GM12878 (cell line): ENCODE data around the gene PDLIM5. TPM values are rescaled to one million over a fixed set of nuclear protein-coding genes. Genes with fewer than 3 reads are reported as not detected.

ENCODE experiments used
- ATAC-seq: fragments of 200-7000 bp; cut with Tn5 transposase; 3 replicates; pipeline ENCODE4 v1.9.1; 2020; ENCODE audit warnings: mild to moderate bottlenecking, moderate library complexity
- BruUV-seq: library from RNA; stranded (reverse); fragments of 400-500 nt; replicated peaks from 2 replicates; lab custom pipeline; 2021; lab: Mats Ljungman, UMichigan
- CTCF ChIA-PET: fragments of 300-600 bp; sonication (Branson Sonifier 250); formaldehyde crosslinking; extraction: SDS; loops from one replicate; lab custom pipeline; 2021; ENCODE audit warnings: inconsistent platforms; lab: Yijun Ruan, JAX
- POLR2A ChIA-PET: fragments of 350-600 bp; formaldehyde crosslinking; extraction: SDS; loops from one replicate; lab custom pipeline; 2021; ENCODE audit warnings: inconsistent platforms; lab: Charles Lee
- RAD21 ChIA-PET: fragments of 300-600 bp; sonication (Branson Sonifier 250); formaldehyde crosslinking; loops from one replicate; lab custom pipeline; 2023; ENCODE audit warnings: antibody characterized with exemption; ENCODE audit not compliant: unreplicated experiment; lab: Charles Lee
- SMC1A ChIA-PET: fragments of 300-600 bp; sonication (Branson Sonifier 250); formaldehyde crosslinking; loops from one replicate; lab custom pipeline; 2023; ENCODE audit not compliant: unreplicated experiment, uncharacterized antibody; lab: Charles Lee
- DNase-seq: peaks from one replicate; pipeline ENCODE4 v3.0.0-alpha.2; 2011; ENCODE audit warnings: low read depth, low spot score
- FAIRE-seq: peaks from 3 replicates; lab custom pipeline; 2011; peaks lifted over from hg19 to GRCh38; lab: Jason Lieb, UNC
- H2AFZ ChIP-seq: 2 replicates; pipeline ENCODE4 v1.6.0; 2011; ENCODE audit warnings: low read depth, low read length, control low read depth; ENCODE audit not compliant: control insufficient read depth
- H3K27ac ChIP-seq: 2 replicates; pipeline ENCODE4 v1.5.1; 2011; ENCODE audit warnings: control low read depth; ENCODE audit not compliant: control insufficient read depth, insufficient read depth
- H3K27me3 ChIP-seq, 2 experiments: replicated peaks in 1 of 2; 2 replicates each; pipeline versions ENCODE4 v1.6.0 to v1.6.1; 2011; ENCODE audit warnings: low read length in 1 of 2; ENCODE audit not compliant: control insufficient read depth in 2 of 2, insufficient read depth in 2 of 2
- H3K36me3 ChIP-seq, 2 experiments: 2 replicates each; pipeline ENCODE4 v1.5.1; 2011; ENCODE audit warnings: low read length in 1 of 2; ENCODE audit not compliant: control insufficient read depth in 2 of 2, insufficient read depth in 2 of 2
- H3K4me1 ChIP-seq: 2 replicates; pipeline ENCODE4 v1.6.1; 2011; ENCODE audit warnings: mild to moderate bottlenecking, low read length, moderate library complexity, mixed read lengths; ENCODE audit not compliant: control insufficient read depth, insufficient read depth
- H3K4me2 ChIP-seq: 2 replicates; pipeline ENCODE4 v1.6.0; 2011; ENCODE audit warnings: control low read depth; ENCODE audit not compliant: control insufficient read depth, insufficient read depth
- H3K4me3 ChIP-seq: fragments of 200-600 bp; sonication (generic); 2 replicates; pipeline ENCODE4 v1.5.1; 2016
- H3K79me2 ChIP-seq: 2 replicates; pipeline ENCODE4 v1.6.0; 2011; ENCODE audit warnings: low read length; ENCODE audit not compliant: control insufficient read depth, insufficient read depth
- H3K9ac ChIP-seq: 2 replicates; pipeline ENCODE4 v1.8.0; 2011; ENCODE audit warnings: low read length, control low read depth, mixed read lengths; ENCODE audit not compliant: control insufficient read depth, insufficient read depth
- H3K9me3 ChIP-seq: replicated peaks from 3 replicates; pipeline ENCODE4 v1.5.1; 2011; ENCODE audit warnings: mild to moderate bottlenecking, low read length; ENCODE audit not compliant: control insufficient read depth, insufficient read depth
- H4K20me1 ChIP-seq: 2 replicates; pipeline ENCODE4 v1.6.0; 2011; ENCODE audit not compliant: control insufficient read depth, insufficient read depth
- HCFC1 ChIP-seq: fragments of 150-350 bp; IDR thresholded peaks from 2 replicates; pipeline ENCODE4 v1.6.1; 2014; ENCODE audit warnings: low read length
- NR2C1 ChIP-seq: fragments of 450-650 bp; IDR thresholded peaks from 2 replicates; pipeline ENCODE4 v1.6.1; 2017; ENCODE audit warnings: antibody characterized with exemption, mild to moderate bottlenecking, moderate library complexity
- POU2F2 ChIP-seq: IDR thresholded peaks from 3 replicates; pipeline ENCODE4 v1.6.1; 2011; ENCODE audit warnings: low read depth, mild to moderate bottlenecking, low read length, borderline replicate concordance
- PRDM15 ChIP-seq: fragments of 450-650 bp; formaldehyde crosslinking; IDR thresholded peaks from 2 replicates; pipeline ENCODE4 v1.4.0; 2020; ENCODE audit warnings: mild to moderate bottlenecking, moderate library complexity
- RUNX3 ChIP-seq: IDR thresholded peaks from 2 replicates; pipeline ENCODE4 v1.6.1; 2012; ENCODE audit warnings: low read length, inconsistent platforms
- YBX1 ChIP-seq: fragments of 450-650 bp; IDR thresholded peaks from 2 replicates; pipeline ENCODE4 v1.6.1; 2016; ENCODE audit warnings: antibody characterized with exemption
- WGBS: methylation state at CpG from one replicate; pipeline ENCODE4 v1.1.6; 2016; ENCODE audit warnings: low lambda C conversion rate; ENCODE audit not compliant: insufficient replicate concordance, insufficient coverage; ENCODE audit errors: missing lambda C conversion rate; 5-methylcytosine and 5-hydroxymethylcytosine counted together
- in situ Hi-C: fragments of 300-500 bp; cut with MboI; formaldehyde crosslinking; loops from 9 replicates; pipeline ENCODE4 v1.14.3; 2018; ENCODE audit warnings: mixed read lengths
- intact Hi-C: fragments of 100-400 bp; cut with micrococcal nuclease; formaldehyde crosslinking; loops from one replicate; pipeline ENCODE4 v1.14.2; 2022; ENCODE audit not compliant: unreplicated experiment
- polyA plus RNA-seq, 11 experiments: library from polyadenylated mRNA; depleted of rRNA in 4 of 11; unstranded in 6 of 11; stranded (reverse) in 5 of 11; fragments of >200 nt; fragmentation: Nextera tagmentation in 4 of 11; fragmentation: Illumina TruSeq in 1 of 11; extraction: Ambion mirVana in 4 of 11; extraction: Trizol in 1 of 11; gene quantifications; 1 replicate in 1 of 11; 2 replicates in 10 of 11; pipeline versions ENCODE4 v1.2.1 to v1.2.3, GENCODE V29; 2011 to 2016; ENCODE audit warnings: inconsistent platforms in 2 of 11, missing spikeins in 2 of 11, low read depth in 1 of 11
- total RNA-seq, 4 experiments: library from RNA; depleted of rRNA in 3 of 4; stranded (reverse); fragments of >200 nt in 3 of 4; fragmentation: Illumina TruSeq in 1 of 4; extraction: Trizol in 1 of 4; gene quantifications; 2 replicates each; pipeline versions ENCODE4 v1.2.1 to v1.2.3, GENCODE V29; 2013 to 2021
- TF ChIP-seq, protein P1 (sequence below): IDR thresholded peaks from 2 replicates; pipeline ENCODE4 v1.6.1; 2012; ENCODE audit warnings: mild to moderate bottlenecking, low read depth, low read length

The PDLIM5 gene
- total and polyA plus RNA-seq, 10 of the 15 experiments (the other 5 are each of a cell fraction or from before 2014, with no cell fraction given), result 10.0 to 52.9 (median 20.7) TPM

DNA sequence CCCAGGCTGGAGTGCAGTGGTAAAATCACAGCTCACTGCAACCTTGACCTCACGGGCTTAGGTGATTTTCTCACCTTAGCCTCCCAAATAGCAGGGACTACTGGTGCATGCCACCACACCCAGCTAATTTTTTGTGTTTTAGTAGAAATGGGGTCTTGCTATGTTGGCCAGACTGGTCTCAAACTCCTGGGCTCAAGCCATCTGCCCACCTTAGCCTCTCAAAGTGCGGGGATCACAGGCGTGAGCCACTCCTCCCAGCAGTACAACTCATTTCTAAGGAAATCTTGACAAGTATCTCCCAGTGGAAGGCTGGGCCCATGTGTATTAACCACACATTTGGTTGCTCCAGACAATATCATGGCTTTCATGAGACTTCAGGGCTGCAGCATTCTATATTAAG is 20.4 kb upstream of the PDLIM5 start:
- FAIRE-seq, result no peak
- H3K27ac ChIP-seq, result no peak overlapping the region
- H3K4me2 ChIP-seq, result no peak overlapping the region
- in situ Hi-C loops (no loop called here), intact Hi-C loops (no loop called here)
- RAD21 ChIA-PET, result no interaction called here
- no peaks in the 10 kb centered on the region for H3K4me1 ChIP-seq
- CTCF ChIA-PET, result interaction anchor here (1.2 to 6.4 kb wide), 3 partner anchors 11 to 24 kb away, joined by 3 to 32 read pairs (median 3); no protein-coding TSS in a partner anchor
- 89% methylated on average over 3 of the region's 3 CpGs for WGBS
- POLR2A ChIA-PET, result no interaction called here
- no peaks in the 10 kb centered on the region for H4K20me1 ChIP-seq
- no peak overlapping the region for H3K4me3 ChIP-seq
- BruUV-seq, result no TSS peak
- no peak overlapping the region for H2AFZ ChIP-seq
- ATAC-seq, result no peak
- TF ChIP-seq, protein P1, sequence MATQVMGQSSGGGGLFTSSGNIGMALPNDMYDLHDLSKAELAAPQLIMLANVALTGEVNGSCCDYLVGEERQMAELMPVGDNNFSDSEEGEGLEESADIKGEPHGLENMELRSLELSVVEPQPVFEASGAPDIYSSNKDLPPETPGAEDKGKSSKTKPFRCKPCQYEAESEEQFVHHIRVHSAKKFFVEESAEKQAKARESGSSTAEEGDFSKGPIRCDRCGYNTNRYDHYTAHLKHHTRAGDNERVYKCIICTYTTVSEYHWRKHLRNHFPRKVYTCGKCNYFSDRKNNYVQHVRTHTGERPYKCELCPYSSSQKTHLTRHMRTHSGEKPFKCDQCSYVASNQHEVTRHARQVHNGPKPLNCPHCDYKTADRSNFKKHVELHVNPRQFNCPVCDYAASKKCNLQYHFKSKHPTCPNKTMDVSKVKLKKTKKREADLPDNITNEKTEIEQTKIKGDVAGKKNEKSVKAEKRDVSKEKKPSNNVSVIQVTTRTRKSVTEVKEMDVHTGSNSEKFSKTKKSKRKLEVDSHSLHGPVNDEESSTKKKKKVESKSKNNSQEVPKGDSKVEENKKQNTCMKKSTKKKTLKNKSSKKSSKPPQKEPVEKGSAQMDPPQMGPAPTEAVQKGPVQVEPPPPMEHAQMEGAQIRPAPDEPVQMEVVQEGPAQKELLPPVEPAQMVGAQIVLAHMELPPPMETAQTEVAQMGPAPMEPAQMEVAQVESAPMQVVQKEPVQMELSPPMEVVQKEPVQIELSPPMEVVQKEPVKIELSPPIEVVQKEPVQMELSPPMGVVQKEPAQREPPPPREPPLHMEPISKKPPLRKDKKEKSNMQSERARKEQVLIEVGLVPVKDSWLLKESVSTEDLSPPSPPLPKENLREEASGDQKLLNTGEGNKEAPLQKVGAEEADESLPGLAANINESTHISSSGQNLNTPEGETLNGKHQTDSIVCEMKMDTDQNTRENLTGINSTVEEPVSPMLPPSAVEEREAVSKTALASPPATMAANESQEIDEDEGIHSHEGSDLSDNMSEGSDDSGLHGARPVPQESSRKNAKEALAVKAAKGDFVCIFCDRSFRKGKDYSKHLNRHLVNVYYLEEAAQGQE, result no peak
- no peak for TF ChIP-seq PRDM15 (CRISPR knock-in tag)
- no peak for TF ChIP-seq HCFC1
- no peak for TF ChIP-seq POU2F2
- no peak for TF ChIP-seq YBX1
- TF ChIP-seq NR2C1, result no peak
- no peak for TF ChIP-seq RUNX3
- no peaks in the 10 kb centered on the region; the same call in 2 of the 3 replicates for H3K9me3 ChIP-seq
- SMC1A ChIA-PET, result no interaction called here
- no peaks in the 10 kb centered on the region; a peak in 1 of 4 replicates for H3K27me3 ChIP-seq
- H3K36me3 ChIP-seq, result no peaks in the 10 kb centered on the region
- H3K9ac ChIP-seq, result no peak overlapping the region
- no peak for DNase-seq
- H3K79me2 ChIP-seq, result no peaks in the 10 kb centered on the region
